Measurements from ENCODE around the gene SIGLEC6. TPM values are rescaled to one million over a fixed set of nuclear protein-coding genes. Genes with fewer than 3 reads are reported as not detected.
"Not testable (repeated sequence)": the region's sequence is repeated elsewhere in the genome, so short reads cannot be mapped to it uniquely, and the experiment has no call there.

The SIGLEC6 gene
- total RNA-seq, 2 experiments from 2014 or later, result not detected

GRCh38 chr19:51513968-51514367 lies 17.5 kb downstream of the SIGLEC6 start:
- no peak overlapping the region for H3K4me3 Mint-ChIP-seq
- ATAC-seq (no peak), DNase-seq (no peak)
- peaks cover 44% of the 10 kb centered on the region for H3K27me3 Mint-ChIP-seq
- H3K9me3 Mint-ChIP-seq (ENCODE audit: low read depth), result peaks cover 3% of the 10 kb centered on the region
- H3K27ac Mint-ChIP-seq, result no peak overlapping the region
- CTCF ChIA-PET, result interaction anchor here (1.1 to 5.6 kb wide), 10 partner anchors 11 to 144 kb away, joined by 3 to 66 read pairs (median 8); no protein-coding TSS in a partner anchor
- H3K36me3 Mint-ChIP-seq, result no peaks in the 10 kb centered on the region
- H3K4me1 Mint-ChIP-seq, result peaks cover 9% of the 10 kb centered on the region

- DNase-seq (no peak), ATAC-seq (no peak)
- Mint-ChIP-seq H3K27ac (no peak overlapping the region), H3K36me3 (no peaks in the 10 kb centered on the region), H3K4me3 (no peak overlapping the region), H3K4me1 (peaks cover 9% of the 10 kb centered on the region), H3K27me3 (peaks cover 31% of the 10 kb centered on the region), H3K9me3 (ENCODE audit: low read depth) (no peaks in the 10 kb centered on the region)
- CTCF ChIA-PET, result interaction anchor here (1.3 kb wide), 1 partner anchor 40 kb away, joined by 3 read pairs; no protein-coding TSS in a partner anchor
These were observed 20.1 kb downstream of the SIGLEC6 start for GRCh38 chr19:51511353-51511752.

GRCh38 chr19:51509823-51510660 lies 21.4 kb downstream of the SIGLEC6 start:
- Mint-ChIP-seq H3K4me3 (no peak overlapping the region), H3K27ac (no peak overlapping the region), H3K4me1 (peaks cover 9% of the 10 kb centered on the region), H3K27me3 (peaks cover 31% of the 10 kb centered on the region), H3K9me3 (ENCODE audit: low read depth) (no peaks in the 10 kb centered on the region), H3K36me3 (no peaks in the 10 kb centered on the region)
- CTCF ChIA-PET, result interaction anchor here (1.1 to 1.6 kb wide), 3 partner anchors 36 to 147 kb away, joined by 3 read pairs; no protein-coding TSS in a partner anchor
- DNase-seq (no peak), ATAC-seq (no peak)

- no peak for DNase-seq
- CTCF ChIA-PET, result interaction anchor here (0.5 kb wide), 1 partner anchor 159 kb away, joined by 3 read pairs; no protein-coding TSS in a partner anchor
- no peaks in the 10 kb centered on the region for H3K36me3 Mint-ChIP-seq
- ATAC-seq, result no peak
- peaks cover 12% of the 10 kb centered on the region for H3K4me1 Mint-ChIP-seq
- H3K27me3 Mint-ChIP-seq, result peaks cover 24% of the 10 kb centered on the region
- no peak overlapping the region for H3K27ac Mint-ChIP-seq
- H3K4me3 Mint-ChIP-seq, result no peak overlapping the region
- peaks cover 5% of the 10 kb centered on the region for H3K9me3 Mint-ChIP-seq (ENCODE audit: low read depth)
These were observed 23.3 kb downstream of the SIGLEC6 start for GRCh38 chr19:51508059-51508733.

DNA sequence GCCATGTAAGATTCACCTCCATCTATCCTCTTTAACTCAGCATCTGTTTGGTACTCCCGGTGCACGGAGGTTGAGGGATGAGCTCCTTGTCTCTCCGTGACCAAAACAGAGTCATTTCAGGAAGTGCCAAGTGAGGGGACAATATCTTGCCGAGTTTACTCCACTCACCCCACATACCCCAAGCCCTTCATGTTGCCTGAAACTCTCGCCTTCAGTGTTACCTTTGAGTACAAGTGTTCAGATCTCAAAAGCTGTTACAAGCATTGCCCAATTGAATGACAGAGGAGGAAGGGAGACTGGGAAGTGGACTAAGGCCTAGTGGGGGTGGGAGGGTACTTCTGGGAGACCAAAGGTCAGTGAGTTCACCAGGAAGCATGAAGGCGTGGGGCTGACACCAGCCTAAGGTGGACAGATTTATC lies 23.8 kb downstream of the SIGLEC6 start:
- peaks cover 16% of the 10 kb centered on the region for H3K4me1 Mint-ChIP-seq
- H3K9me3 Mint-ChIP-seq (ENCODE audit: low read depth), result peaks cover 5% of the 10 kb centered on the region
- no peak overlapping the region for H3K4me3 Mint-ChIP-seq
- ATAC-seq (no peak), DNase-seq (no peak)
- no peak overlapping the region for H3K27ac Mint-ChIP-seq
- H3K36me3 Mint-ChIP-seq, result no peaks in the 10 kb centered on the region
- peaks cover 19% of the 10 kb centered on the region for H3K27me3 Mint-ChIP-seq
- CTCF ChIA-PET, result interaction anchor here (0.7 kb wide), 1 partner anchor 150 kb away, joined by 3 read pairs; no protein-coding TSS in a partner anchor

DNA sequence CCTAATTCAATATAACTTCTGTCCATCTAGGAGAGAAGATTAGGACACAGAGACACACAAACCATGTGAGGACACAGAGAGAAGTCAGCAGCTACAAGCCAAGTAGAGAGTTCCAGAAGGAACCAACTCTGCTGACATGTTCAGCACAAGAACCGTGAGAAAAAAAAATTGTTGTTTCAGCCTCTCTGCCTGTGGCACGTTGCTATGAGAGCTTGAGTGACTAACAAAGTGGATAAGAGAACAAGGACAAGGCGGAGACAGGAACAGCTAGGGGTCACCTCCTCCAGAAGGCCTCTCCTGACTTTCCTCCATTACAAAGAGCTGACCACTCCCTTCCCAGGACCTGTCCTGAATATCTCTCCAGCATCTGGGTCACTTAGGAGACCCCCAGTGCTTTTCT lies 24.3 kb downstream of the SIGLEC6 start:
- H3K27me3 Mint-ChIP-seq, result peaks cover 14% of the 10 kb centered on the region
- CTCF ChIA-PET, result interaction anchor here (0.6 to 1.9 kb wide), 4 partner anchors 8 to 150 kb away, joined by 3 to 9 read pairs (median 3); no protein-coding TSS in a partner anchor
- H3K27ac Mint-ChIP-seq, result no peak overlapping the region
- peaks cover 18% of the 10 kb centered on the region for H3K4me1 Mint-ChIP-seq
- no peaks in the 10 kb centered on the region for H3K36me3 Mint-ChIP-seq
- no peak for DNase-seq
- no peak overlapping the region for H3K4me3 Mint-ChIP-seq
- H3K9me3 Mint-ChIP-seq (ENCODE audit: low read depth), result peaks cover 5% of the 10 kb centered on the region
- no peak for ATAC-seq

DNA sequence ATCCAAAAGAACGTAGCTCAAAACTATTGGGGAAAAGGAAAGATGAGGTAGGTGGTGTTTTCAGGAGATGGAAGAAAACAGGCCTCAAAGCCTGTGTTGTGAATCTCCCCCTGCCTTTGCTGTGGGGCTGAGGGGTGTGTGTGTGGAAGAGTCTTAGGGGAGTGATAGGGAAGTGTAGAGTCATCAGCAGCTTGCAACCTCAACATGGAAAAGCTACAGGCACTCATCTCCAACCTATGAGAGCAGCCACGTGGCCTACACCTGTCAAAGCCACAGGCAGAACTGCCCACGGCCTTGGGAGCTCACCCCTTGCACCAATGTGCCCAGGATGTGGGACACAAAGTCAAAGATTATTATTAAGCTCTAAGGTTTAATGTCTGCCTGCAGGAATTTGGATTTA lies 25.6 kb downstream of the SIGLEC6 start:
- CTCF ChIA-PET, result interaction anchor here (1.0 to 1.9 kb wide), 2 partner anchors 10 to 66 kb away, joined by 3 to 9 read pairs; no protein-coding TSS in a partner anchor
- Mint-ChIP-seq H3K36me3 (no peaks in the 10 kb centered on the region), H3K27ac (no peak overlapping the region), H3K27me3 (peaks cover 6% of the 10 kb centered on the region), H3K9me3 (ENCODE audit: low read depth) (peaks cover 5% of the 10 kb centered on the region), H3K4me1 (peaks cover 25% of the 10 kb centered on the region), H3K4me3 (no peak overlapping the region)
- DNase-seq, result no peak
- no peak for ATAC-seq

DNA sequence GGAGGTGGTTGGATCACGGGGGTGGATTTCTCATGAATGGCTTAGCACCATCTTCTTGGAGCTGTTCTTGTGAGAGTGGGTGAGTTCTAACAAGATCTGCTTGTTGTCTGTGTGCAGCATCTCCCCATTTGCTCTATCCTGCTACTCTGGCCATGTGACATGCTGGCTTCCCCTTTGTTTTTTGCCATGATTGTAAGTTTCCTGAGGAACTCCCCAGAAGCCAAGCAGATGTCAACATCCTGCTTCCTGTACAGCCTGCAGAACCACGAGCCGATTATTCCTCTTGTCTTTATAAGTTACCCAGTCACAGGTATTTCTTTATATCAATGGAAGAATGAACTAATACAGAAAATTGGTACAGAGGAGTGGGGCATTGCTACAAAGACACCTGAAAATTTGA lies 27.6 kb downstream of the SIGLEC6 start:
- Mint-ChIP-seq H3K4me3 (no peak overlapping the region), H3K27ac (no peak overlapping the region), H3K9me3 (ENCODE audit: low read depth) (peaks cover 5% of the 10 kb centered on the region), H3K27me3 (peaks cover under 1% of the 10 kb centered on the region), H3K4me1 (peaks cover 27% of the 10 kb centered on the region), H3K36me3 (no peaks in the 10 kb centered on the region)
- ATAC-seq, result no peak
- CTCF ChIA-PET, result interaction anchor here (1.2 to 1.5 kb wide), 3 partner anchors 10 to 153 kb away, joined by 3 to 5 read pairs (median 5); no protein-coding TSS in a partner anchor
- DNase-seq, result no peak

GRCh38 chr19:51503286-51503817 lies 28.1 kb downstream of the SIGLEC6 start:
- Mint-ChIP-seq H3K36me3 (no peaks in the 10 kb centered on the region), H3K27ac (no peak overlapping the region), H3K27me3 (no peaks in the 10 kb centered on the region), H3K9me3 (ENCODE audit: low read depth) (peaks cover 5% of the 10 kb centered on the region), H3K4me1 (peaks cover 27% of the 10 kb centered on the region), H3K4me3 (no peak overlapping the region)
- CTCF ChIA-PET, result interaction anchor here (1.2 kb wide), 1 partner anchor 11 kb away, joined by 3 read pairs; no protein-coding TSS in a partner anchor
- no peak for DNase-seq
- no peak for ATAC-seq

- Mint-ChIP-seq H3K9me3 (ENCODE audit: low read depth) (peaks cover 5% of the 10 kb centered on the region), H3K27ac (peak within 1 kb of the TSS; percentile 71), H3K36me3 (no peaks in the 10 kb centered on the region), H3K4me3 (peak within 1 kb of the TSS; percentile 62), H3K27me3 (no peaks in the 10 kb centered on the region), H3K4me1 (peaks cover 27% of the 10 kb centered on the region)
- CTCF ChIA-PET, result no interaction called here
- ATAC-seq (peak; percentile 42), DNase-seq (peak; percentile 61)
These were observed 29.7 kb downstream of the SIGLEC6 start, which contains the start of gene SIGLEC12 for GRCh38 chr19:51501594-51502263. TSS of gene SIGLEC12 (minus strand) at chr19:51501800. CDS start at chr19:51501733, 67 bp downstream.

DNA sequence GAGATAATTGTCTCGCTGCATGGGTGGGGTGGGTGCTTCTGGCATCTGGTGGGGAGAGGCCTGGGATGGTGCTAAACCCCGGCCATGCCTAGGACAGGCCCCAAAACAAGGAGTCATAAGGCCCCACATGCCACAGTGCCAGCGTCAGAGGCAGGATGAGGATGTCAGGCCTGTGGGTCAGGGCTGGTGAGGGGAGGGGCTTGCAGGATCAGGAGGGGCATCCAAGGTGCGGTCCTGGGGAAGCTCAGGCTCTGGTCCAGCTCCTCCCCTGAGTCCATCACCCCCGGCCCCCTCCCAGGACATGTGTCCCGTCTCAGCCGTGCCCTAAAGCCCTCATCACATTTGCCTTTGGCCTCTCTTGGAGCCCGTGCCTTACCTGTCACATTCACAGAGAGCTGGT lies 30.5 kb downstream of the SIGLEC6 start:
- Mint-ChIP-seq H3K27ac (peak overlapping the region; percentile 71), H3K4me3 (peak overlapping the region; percentile 62), H3K4me1 (peaks cover 27% of the 10 kb centered on the region)
- not testable (repeated sequence) for H3K9me3 Mint-ChIP-seq (ENCODE audit: low read depth); H3K27me3 Mint-ChIP-seq; DNase-seq; H3K36me3 Mint-ChIP-seq
- CTCF ChIA-PET, result interaction anchor here (0.6 kb wide), 1 partner anchor 63 kb away, joined by 3 read pairs; no protein-coding TSS in a partner anchor
- ATAC-seq, result peak; percentile 39

DNA sequence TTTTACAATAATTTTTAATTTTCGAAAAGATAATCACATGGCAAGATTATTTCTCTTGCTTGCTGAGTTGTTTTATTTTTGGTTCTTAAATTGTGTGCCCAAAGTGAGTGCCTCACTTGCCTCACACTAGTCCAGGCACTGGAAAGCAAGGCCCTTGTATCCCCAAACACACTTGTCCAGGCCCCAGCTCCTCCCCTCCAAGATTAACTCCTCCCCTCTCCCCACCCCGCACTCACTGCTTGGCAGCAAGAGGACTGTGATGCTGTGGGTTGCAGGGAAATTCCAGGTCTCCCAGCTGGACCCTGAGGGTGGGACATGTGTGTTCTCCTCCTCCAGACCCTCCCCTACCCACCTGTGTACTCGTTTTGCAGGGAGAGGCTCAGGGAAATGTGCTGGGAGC lies 33.8 kb downstream of the SIGLEC6 start:
- H3K36me3 Mint-ChIP-seq, result peaks cover 7% of the 10 kb centered on the region
- ATAC-seq (no peak), DNase-seq (no peak)
- CTCF ChIA-PET, result interaction anchor here (1.0 to 1.1 kb wide), 2 partner anchors 18 to 25 kb away, joined by 3 read pairs; no protein-coding TSS in a partner anchor
- H3K27me3 Mint-ChIP-seq, result peaks cover 7% of the 10 kb centered on the region
- H3K9me3 Mint-ChIP-seq (ENCODE audit: low read depth), result no peaks in the 10 kb centered on the region
- H3K27ac Mint-ChIP-seq, result no peak overlapping the region
- H3K4me1 Mint-ChIP-seq, result peaks cover 20% of the 10 kb centered on the region
- H3K4me3 Mint-ChIP-seq, result no peak overlapping the region

Data from activated CD8-positive, alpha-beta memory T cell treated with anti-CD3 and anti-CD28 coated beads, Interleukin-2, amount 10 ng/mL, durations not matched to agents 7 days and 5 days (primary cell).